ENCODE data around the gene ZNF212. TPM values are rescaled to one million over a fixed set of nuclear protein-coding genes. Genes with fewer than 3 reads are reported as not detected.
A peak's percentile ranks its signal among the peaks of the same experiment; 100 is the strongest.

The ZNF212 gene
- total and polyA plus RNA-seq, 9 of the 15 experiments (the other 6 are each of a cell fraction or from before 2014, with no cell fraction given): 1.8 to 21.4 (median 7.2) TPM

DNA sequence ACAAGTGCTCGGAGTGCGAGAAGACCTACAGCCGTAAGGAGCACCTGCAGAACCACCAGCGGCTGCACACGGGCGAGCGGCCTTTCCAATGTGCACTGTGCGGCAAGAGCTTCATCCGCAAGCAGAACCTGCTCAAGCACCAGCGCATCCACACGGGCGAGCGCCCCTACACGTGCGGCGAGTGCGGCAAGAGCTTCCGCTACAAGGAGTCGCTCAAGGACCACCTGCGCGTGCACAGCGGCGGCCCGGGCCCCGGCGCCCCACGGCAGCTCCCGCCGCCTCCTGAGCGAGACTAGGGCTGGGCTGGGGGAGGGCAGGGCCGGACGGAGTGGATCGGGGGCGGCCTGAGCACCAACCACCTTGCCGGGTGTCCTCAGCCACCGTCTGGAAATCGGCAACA lies 15.1 kb upstream of the ZNF212 start:
- CTCF ChIA-PET (ENCODE audit: low intra/inter-chr PET ratio): no interaction called here
- Histone ChIP-seq H3K79me2 (ENCODE audit: control insufficient read depth, insufficient read depth, low read length) (no peaks in the 10 kb centered on the region), H3K4me3 (no peak overlapping the region), H4K20me1 (replicated peaks; ENCODE audit: control insufficient read depth, insufficient read depth, low read length) (peaks cover 3% of the 10 kb centered on the region), H3K36me3 (ENCODE audit: control insufficient read depth, insufficient read depth, low read length) (peaks cover 52% of the 10 kb centered on the region), H3K9me3 (replicated peaks; ENCODE audit: control insufficient read depth, insufficient read depth, low read depth, low read length) (0 out of 2 replicates have a peak, but pooled peaks cover 5% of the 10 kb centered on the region), H3K27ac (ENCODE audit: extremely low read depth, low read depth, low read length) (no peak overlapping the region), H3K9ac (ENCODE audit: insufficient read depth in 1 of 2, low read depth in 2 of 2, low read length in 2 of 2) (no peak overlapping the region), H2AFZ (ENCODE audit: low read depth, low read length) (no peak overlapping the region), H3K27me3 (ENCODE audit: control insufficient read depth in 2 of 2, insufficient read depth in 2 of 2, low read length in 2 of 2) (no peaks in the 10 kb centered on the region), H3K9me1 (ENCODE audit: control insufficient read depth, insufficient read depth, low read length) (no peaks in the 10 kb centered on the region), H3K4me2 (ENCODE audit: insufficient read depth, low read length) (no peak overlapping the region), H3K4me1 (replicated peaks in 1 of 2; ENCODE audit: control insufficient read depth in 2 of 2, insufficient read depth in 2 of 2, low read length in 2 of 2) (peaks cover 0 to 4% of the 10 kb centered on the region in 2 experiments; a peak in 2 of 5 replicates)
- 97% methylated on average over 33 of the region's 37 CpGs for WGBS (ENCODE audit: insufficient coverage, low coverage, missing lambda C conversion rate)
- FAIRE-seq (no peak), DNase-seq (ENCODE audit: extremely low read depth in 1 of 4, low spot score in 3 of 4) (no peak), ATAC-seq (no peak)
- intact Hi-C loops (cut with micrococcal nuclease) (no loop called here), in situ Hi-C loops (cut with MboI) (no loop called here)
- no peak for TF ChIP-seq ZNF146 (CRISPR knock-in tag; IDR thresholded peaks at IDR 0.05; ENCODE audit: unreplicated experiment)
- no peak for TF ChIP-seq JUND (IDR thresholded peaks at IDR 0.05; ENCODE audit: borderline replicate concordance, low read depth, low read length)
- TF ChIP-seq JUND (tag; IDR thresholded peaks at IDR 0.05; ENCODE audit: borderline replicate concordance, low read depth, low read length): no peak
- TF ChIP-seq, protein P1, sequence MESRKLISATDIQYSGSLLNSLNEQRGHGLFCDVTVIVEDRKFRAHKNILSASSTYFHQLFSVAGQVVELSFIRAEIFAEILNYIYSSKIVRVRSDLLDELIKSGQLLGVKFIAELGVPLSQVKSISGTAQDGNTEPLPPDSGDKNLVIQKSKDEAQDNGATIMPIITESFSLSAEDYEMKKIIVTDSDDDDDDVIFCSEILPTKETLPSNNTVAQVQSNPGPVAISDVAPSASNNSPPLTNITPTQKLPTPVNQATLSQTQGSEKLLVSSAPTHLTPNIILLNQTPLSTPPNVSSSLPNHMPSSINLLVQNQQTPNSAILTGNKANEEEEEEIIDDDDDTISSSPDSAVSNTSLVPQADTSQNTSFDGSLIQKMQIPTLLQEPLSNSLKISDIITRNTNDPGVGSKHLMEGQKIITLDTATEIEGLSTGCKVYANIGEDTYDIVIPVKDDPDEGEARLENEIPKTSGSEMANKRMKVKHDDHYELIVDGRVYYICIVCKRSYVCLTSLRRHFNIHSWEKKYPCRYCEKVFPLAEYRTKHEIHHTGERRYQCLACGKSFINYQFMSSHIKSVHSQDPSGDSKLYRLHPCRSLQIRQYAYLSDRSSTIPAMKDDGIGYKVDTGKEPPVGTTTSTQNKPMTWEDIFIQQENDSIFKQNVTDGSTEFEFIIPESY (CRISPR knock-in tag; IDR thresholded peaks at IDR 0.05): peak; percentile 96
- no peak for TF ChIP-seq CSDE1 (IDR thresholded peaks at IDR 0.05)
- TF ChIP-seq KLF13 (tag; IDR thresholded peaks at IDR 0.05; ENCODE audit: borderline replicate concordance, low read depth): no peak
- no peak for TF ChIP-seq SMARCC2 (IDR thresholded peaks at IDR 0.05; ENCODE audit: low read depth)
- peak; percentile 25; the same call in 1 of the 2 replicates for TF ChIP-seq POLR2G (IDR thresholded peaks at IDR 0.05; ENCODE audit: low read depth, low read length)
- TF ChIP-seq NFIC (IDR thresholded peaks at IDR 0.05): no peak
- no peak for TF ChIP-seq SRSF9 (IDR thresholded peaks at IDR 0.05; ENCODE audit: borderline replicate concordance, low read depth, low read length)
- TF ChIP-seq, protein P2, sequence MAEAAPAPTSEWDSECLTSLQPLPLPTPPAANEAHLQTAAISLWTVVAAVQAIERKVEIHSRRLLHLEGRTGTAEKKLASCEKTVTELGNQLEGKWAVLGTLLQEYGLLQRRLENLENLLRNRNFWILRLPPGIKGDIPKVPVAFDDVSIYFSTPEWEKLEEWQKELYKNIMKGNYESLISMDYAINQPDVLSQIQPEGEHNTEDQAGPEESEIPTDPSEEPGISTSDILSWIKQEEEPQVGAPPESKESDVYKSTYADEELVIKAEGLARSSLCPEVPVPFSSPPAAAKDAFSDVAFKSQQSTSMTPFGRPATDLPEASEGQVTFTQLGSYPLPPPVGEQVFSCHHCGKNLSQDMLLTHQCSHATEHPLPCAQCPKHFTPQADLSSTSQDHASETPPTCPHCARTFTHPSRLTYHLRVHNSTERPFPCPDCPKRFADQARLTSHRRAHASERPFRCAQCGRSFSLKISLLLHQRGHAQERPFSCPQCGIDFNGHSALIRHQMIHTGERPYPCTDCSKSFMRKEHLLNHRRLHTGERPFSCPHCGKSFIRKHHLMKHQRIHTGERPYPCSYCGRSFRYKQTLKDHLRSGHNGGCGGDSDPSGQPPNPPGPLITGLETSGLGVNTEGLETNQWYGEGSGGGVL (CRISPR knock-in tag; IDR thresholded peaks at IDR 0.05): no peak
- no peak for TF ChIP-seq GTF2E2 (tag; IDR thresholded peaks at IDR 0.05)
- no TSS peak for BruUV-seq (replicated peaks)
- POLR2A ChIA-PET: interaction anchor here (1.0 kb wide), 1 partner anchor 12 kb away, joined by 3 read pairs; no protein-coding TSS in a partner anchor

Data from K562 (cell line).